K562 (cell line): Measurements from ENCODE around the gene C1orf174. TPM values are rescaled to one million over a fixed set of nuclear protein-coding genes. Genes with fewer than 3 reads are reported as not detected.

Experiments used
- CBX3 ChIP-seq, 2 experiments: IDR thresholded peaks; 1 replicate in 1 of 2; 2 replicates in 1 of 2; pipeline ENCODE4 v1.6.1; 2012; ENCODE audit warnings: inconsistent platforms in 2 of 2, low read length in 2 of 2, borderline replicate concordance in 1 of 2, control low read depth in 1 of 2
- E2F1 ChIP-seq: sonication (generic); formaldehyde crosslinking; IDR thresholded peaks from 2 replicates; pipeline ENCODE4 v1.8.1; 2023; ENCODE audit warnings: mild to moderate bottlenecking, missing genetic modification reagents, moderate library complexity
- EP300 ChIP-seq: IDR thresholded peaks from 2 replicates; pipeline ENCODE4 v1.6.1; 2012; ENCODE audit warnings: low read length, improper control_type of control experiment
- ETV5 ChIP-seq: sonication (generic); formaldehyde crosslinking; IDR thresholded peaks from 2 replicates; pipeline ENCODE4 v1.4.0; 2020; ENCODE audit warnings: low read depth, mild to moderate bottlenecking, missing genetic modification reagents
- FOSL1 ChIP-seq: fragments of 200-800 bp; sonication (Bioruptor generic); conservative IDR thresholded peaks from 2 replicates; pipeline ENCODE4 v1.6.1; 2016; ENCODE audit warnings: missing genetic modification characterization, missing compliant biosample characterization
- FOXA3 ChIP-seq, 2 experiments: fragments of 450-650 bp in 1 of 2; sonication (generic) in 1 of 2; formaldehyde crosslinking; IDR thresholded peaks in 1 of 2; conservative IDR thresholded peaks in 1 of 2; 2 replicates each; pipeline versions ENCODE4 v1.4.0 to v1.8.0; 2020 to 2022; ENCODE audit warnings: mild to moderate bottlenecking in 2 of 2, missing genetic modification reagents in 1 of 2
- MEIS2 ChIP-seq: fragments of 450-650 bp; IDR thresholded peaks from 2 replicates; pipeline ENCODE4 v1.6.1; 2014; ENCODE audit warnings: mild to moderate bottlenecking; ENCODE audit not compliant: partially characterized antibody
- MYNN ChIP-seq, 2 experiments: sonication (generic); formaldehyde crosslinking in 1 of 2; IDR thresholded peaks; 2 replicates each; pipeline versions ENCODE4 v1.5.0 to v1.6.1; 2016 to 2020; ENCODE audit warnings: antibody characterized with exemption in 1 of 2, missing genetic modification reagents in 1 of 2
- NCOA6 ChIP-seq: fragments of 450-650 bp; IDR thresholded peaks from 2 replicates; pipeline ENCODE4 v1.6.1; 2017; ENCODE audit warnings: mild to moderate bottlenecking
- NR2C2 ChIP-seq, 2 experiments: fragments of 200-800 bp in 1 of 2; sonication (Bioruptor generic) in 1 of 2; sonication (generic) in 1 of 2; formaldehyde crosslinking in 1 of 2; IDR thresholded peaks; 2 replicates each; pipeline versions ENCODE4 v1.6.1 to v1.8.0; 2016 to 2022; ENCODE audit warnings: mild to moderate bottlenecking in 1 of 2, missing compliant biosample characterization in 1 of 2, missing genetic modification characterization in 1 of 2, missing genetic modification reagents in 1 of 2
- RBM15 ChIP-seq: fragments of 200-400 bp; formaldehyde crosslinking; IDR thresholded peaks from 2 replicates; pipeline ENCODE4 v1.6.1; 2018; ENCODE audit warnings: mild to moderate bottlenecking, low read length, moderate library complexity; ENCODE audit not compliant: insufficient read depth
- SIN3A ChIP-seq, 2 experiments: fragments of 150-350 bp in 1 of 2; IDR thresholded peaks; 2 replicates each; pipeline ENCODE4 v1.6.1; 2011 to 2016; ENCODE audit warnings: borderline replicate concordance in 2 of 2, low read depth in 2 of 2, low read length in 2 of 2, mild to moderate bottlenecking in 2 of 2, moderate library complexity in 2 of 2; ENCODE audit not compliant: control insufficient read depth in 1 of 2
- SMAD2 ChIP-seq: fragments of 150-350 bp; IDR thresholded peaks from 2 replicates; pipeline ENCODE4 v1.6.1; 2014; ENCODE audit warnings: low read depth, mild to moderate bottlenecking, low read length
- SOX6 ChIP-seq: fragments of 450-650 bp; IDR thresholded peaks from 2 replicates; pipeline ENCODE4 v1.6.1; 2014; ENCODE audit warnings: mild to moderate bottlenecking
- TARDBP ChIP-seq: fragments of 450-650 bp; IDR thresholded peaks from 2 replicates; pipeline ENCODE4 v1.6.1; 2016
- THRB ChIP-seq: fragments of 450-650 bp; formaldehyde crosslinking; conservative IDR thresholded peaks from 2 replicates; pipeline ENCODE4 v1.4.0; 2022; ENCODE audit warnings: mild to moderate bottlenecking, missing genetic modification characterization
- ZNF609 ChIP-seq: sonication (generic); formaldehyde crosslinking; IDR thresholded peaks from 2 replicates; pipeline ENCODE4 v1.8.1; 2023; ENCODE audit warnings: missing genetic modification reagents, mild to moderate bottlenecking, borderline replicate concordance
- polyA plus RNA-seq, 8 experiments: library from polyadenylated mRNA; depleted of rRNA in 4 of 8; stranded (reverse) in 5 of 8; unstranded in 3 of 8; fragments of >200 nt; fragmentation: Nextera tagmentation in 2 of 8; fragmentation: Illumina TruSeq in 1 of 8; extraction: Ambion mirVana in 2 of 8; extraction: Trizol in 1 of 8; gene quantifications; 2 replicates each; pipeline versions ENCODE4 v1.2.1 to v1.2.3, GENCODE V29; 2011 to 2014; ENCODE audit warnings: inconsistent platforms in 1 of 8, missing spikeins in 1 of 8
- total RNA-seq, 7 experiments: library from RNA; depleted of rRNA in 6 of 7; stranded (reverse); fragments of >200 nt in 6 of 7; fragmentation: Illumina TruSeq in 2 of 7; extraction: Trizol in 2 of 7; gene quantifications; 2 replicates each; pipeline versions ENCODE4 v1.2.1 to v1.2.3, GENCODE V29; 2011 to 2021; ENCODE audit warnings: low replicate concordance in 1 of 7

The C1orf174 gene
- total and polyA plus RNA-seq, 9 of the 15 experiments (the other 6 are each of a cell fraction or from before 2014, with no cell fraction given), result 38.5 to 64.9 (median 45.4) TPM

- TF ChIP-seq FOXA3 (CRISPR knock-in tag; conservative IDR thresholded peaks at IDR 0.05 in 1 of 2, IDR thresholded peaks at IDR 0.05 in 1 of 2) (peak in 1 of 2 experiments; percentile 19; a peak in 1 of 4 replicates), SMAD2 (no peak), SIN3A (IDR thresholded peaks at IDR 0.05; ENCODE audit: borderline replicate concordance in 2 of 2, control insufficient read depth in 1 of 2, low read depth in 2 of 2, low read length in 2 of 2) (peak; percentile 70 to 88; a peak in 2 of 4 replicates), MYNN (IDR thresholded peaks at IDR 0.05) (peak; percentile 45; the same call in 1 of the 2 replicates), MYNN (CRISPR knock-in tag; IDR thresholded peaks at IDR 0.05) (no peak), THRB (CRISPR knock-in tag) (peak; percentile 65), FOSL1 (no peak; the same call in 1 of the 2 replicates), RBM15 (no peak), EP300 (0 out of 2 replicates have a peak, but pooled peaks have one; percentile 23), NR2C2 (CRISPR knock-in tag; IDR thresholded peaks at IDR 0.05) (peak; percentile 90), NR2C2 (tag; IDR thresholded peaks at IDR 0.05) (peak; percentile 99), ZNF609 (CRISPR knock-in tag) (no peak), NCOA6 (no peak), TARDBP (0 out of 2 replicates have a peak, but pooled peaks have one; percentile 61), SOX6 (peak; percentile 15; the same call in 1 of the 2 replicates), E2F1 (CRISPR knock-in tag) (peak; percentile 42), CBX3 (IDR thresholded peaks at IDR 0.05; ENCODE audit: borderline replicate concordance in 1 of 2, low read length in 2 of 2) (peak in 1 of 2 experiments; percentile 49; a peak in 2 of 3 replicates), MEIS2 (no peak), ETV5 (CRISPR knock-in tag) (peak; percentile 82)
Observed at GRCh38 chr1:3900150-3900968, at the start of gene C1orf174 (continued).
